Left ventricle myocardium inferior (tissue), 1 donor: ENCODE measurements around the gene NCOA7. TPM values are rescaled to one million over a fixed set of nuclear protein-coding genes. Genes with fewer than 3 reads are reported as not detected.

Experiments used
- DNase-seq: peaks from one replicate; pipeline ENCODE4 v3.0.0-alpha.2; 2020
- H3K27ac ChIP-seq: fragments of 200-600 bp; replicated peaks from 2 replicates; pipeline ENCODE4 v1.8.0; 2021
- H3K27me3 ChIP-seq: fragments of 200-600 bp; 2 replicates; pipeline ENCODE4 v1.8.0; 2021; ENCODE audit warnings: low read depth
- H3K36me3 ChIP-seq: fragments of 200-600 bp; 2 replicates; pipeline ENCODE4 v1.8.0; 2021
- H3K4me1 ChIP-seq: fragments of 200-600 bp; 2 replicates; pipeline ENCODE4 v1.8.0; 2021
- H3K4me3 ChIP-seq: fragments of 200-600 bp; 2 replicates; pipeline ENCODE4 v1.8.0; 2021; ENCODE audit warnings: mild to moderate bottlenecking, moderate library complexity
- H3K9me3 ChIP-seq: fragments of 200-600 bp; replicated peaks from 2 replicates; pipeline ENCODE4 v1.8.0; 2021
- intact Hi-C: fragments of 100-400 bp; cut with micrococcal nuclease; formaldehyde crosslinking; loops from one replicate; pipeline ENCODE4 v1.11.0; 2022
- total RNA-seq: library from RNA; stranded (reverse); fragmentation: NEBNext Ultra II Directional; extraction: Animal tissue kit (Norgen Biotek cat#: 25700); gene quantifications from one replicate; pipeline ENCODE4 v1.2.1, GENCODE V29; 2021
- TF ChIP-seq, protein P1 (sequence below): fragments of 200-600 bp; IDR thresholded peaks from 2 replicates; pipeline ENCODE4 v1.8.0; 2021; ENCODE audit warnings: antibody characterized with exemption, mild to moderate bottlenecking, borderline replicate concordance
- donor health status: DM: no; HTN: yes; CAD: no; lungs with severe emphysema.

Gene NCOA7
- total RNA-seq, 1 donor from 2014 or later = 10.3 TPM

DNA sequence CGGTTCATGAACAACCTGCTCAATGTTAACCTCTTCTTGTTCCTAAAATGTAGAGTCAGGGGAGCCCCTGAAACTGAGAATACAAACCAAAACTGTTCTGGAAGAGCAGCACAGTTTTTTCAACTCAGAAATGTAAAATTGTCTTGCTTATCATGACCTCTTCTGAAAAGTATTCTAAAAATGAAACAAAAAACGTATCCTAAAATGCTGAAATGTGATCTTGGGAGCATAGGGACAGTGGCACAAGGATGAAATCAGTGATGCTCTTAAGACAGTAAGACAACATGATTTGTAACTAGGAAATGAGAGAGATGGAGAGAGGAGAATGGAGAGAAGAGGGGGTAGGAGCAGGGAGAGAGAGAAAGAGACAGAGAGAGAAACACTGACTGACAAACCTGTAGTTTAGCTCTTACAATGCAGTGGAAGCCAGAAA lies 27.5 kb downstream of the NCOA7 start:
- Histone ChIP-seq H3K4me1 (peaks cover 92% of the 10 kb centered on the region), H3K4me3 (peak overlapping the region; percentile 28), H3K27ac (peak overlapping the region; percentile 73), H3K36me3 (peaks cover 9% of the 10 kb centered on the region), H3K27me3 (no peaks in the 10 kb centered on the region), H3K9me3 (no peaks in the 10 kb centered on the region)
- DNase-seq = no peak
- TF ChIP-seq, protein P1, sequence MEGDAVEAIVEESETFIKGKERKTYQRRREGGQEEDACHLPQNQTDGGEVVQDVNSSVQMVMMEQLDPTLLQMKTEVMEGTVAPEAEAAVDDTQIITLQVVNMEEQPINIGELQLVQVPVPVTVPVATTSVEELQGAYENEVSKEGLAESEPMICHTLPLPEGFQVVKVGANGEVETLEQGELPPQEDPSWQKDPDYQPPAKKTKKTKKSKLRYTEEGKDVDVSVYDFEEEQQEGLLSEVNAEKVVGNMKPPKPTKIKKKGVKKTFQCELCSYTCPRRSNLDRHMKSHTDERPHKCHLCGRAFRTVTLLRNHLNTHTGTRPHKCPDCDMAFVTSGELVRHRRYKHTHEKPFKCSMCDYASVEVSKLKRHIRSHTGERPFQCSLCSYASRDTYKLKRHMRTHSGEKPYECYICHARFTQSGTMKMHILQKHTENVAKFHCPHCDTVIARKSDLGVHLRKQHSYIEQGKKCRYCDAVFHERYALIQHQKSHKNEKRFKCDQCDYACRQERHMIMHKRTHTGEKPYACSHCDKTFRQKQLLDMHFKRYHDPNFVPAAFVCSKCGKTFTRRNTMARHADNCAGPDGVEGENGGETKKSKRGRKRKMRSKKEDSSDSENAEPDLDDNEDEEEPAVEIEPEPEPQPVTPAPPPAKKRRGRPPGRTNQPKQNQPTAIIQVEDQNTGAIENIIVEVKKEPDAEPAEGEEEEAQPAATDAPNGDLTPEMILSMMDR = no peak
- intact Hi-C loops = no loop called here

DNA sequence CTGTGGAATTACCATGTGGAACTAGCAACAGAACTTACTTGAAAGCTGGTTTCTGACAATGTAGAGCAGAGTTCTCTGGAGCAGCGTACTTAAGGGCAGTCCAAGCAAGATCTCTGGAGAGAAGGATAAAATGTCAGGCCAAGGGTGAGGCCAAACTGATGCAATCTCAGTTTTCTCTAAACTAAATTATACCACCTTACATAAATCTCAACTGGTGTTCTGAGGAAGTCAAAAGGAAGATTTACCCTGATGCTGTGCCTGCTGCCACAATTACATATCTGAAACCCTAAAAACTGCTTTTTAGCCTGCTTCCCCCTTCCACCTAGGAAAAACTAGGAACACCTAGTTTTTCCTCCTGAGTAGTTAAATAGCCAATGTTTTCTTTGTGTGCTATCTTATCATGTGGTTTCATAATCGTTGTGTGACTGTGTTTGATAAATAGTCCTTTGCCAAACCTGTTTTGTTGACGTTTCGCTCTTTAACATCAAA lies 28.1 kb downstream of the NCOA7 start:
- intact Hi-C loops = no loop called here
- Histone ChIP-seq H3K36me3 (peaks cover 9% of the 10 kb centered on the region), H3K4me1 (peaks cover 87% of the 10 kb centered on the region), H3K27ac (peak overlapping the region; percentile 73), H3K27me3 (no peaks in the 10 kb centered on the region), H3K9me3 (no peaks in the 10 kb centered on the region), H3K4me3 (peak overlapping the region; percentile 28)
- DNase-seq = no peak
- TF ChIP-seq, protein P1 = no peak

DNA sequence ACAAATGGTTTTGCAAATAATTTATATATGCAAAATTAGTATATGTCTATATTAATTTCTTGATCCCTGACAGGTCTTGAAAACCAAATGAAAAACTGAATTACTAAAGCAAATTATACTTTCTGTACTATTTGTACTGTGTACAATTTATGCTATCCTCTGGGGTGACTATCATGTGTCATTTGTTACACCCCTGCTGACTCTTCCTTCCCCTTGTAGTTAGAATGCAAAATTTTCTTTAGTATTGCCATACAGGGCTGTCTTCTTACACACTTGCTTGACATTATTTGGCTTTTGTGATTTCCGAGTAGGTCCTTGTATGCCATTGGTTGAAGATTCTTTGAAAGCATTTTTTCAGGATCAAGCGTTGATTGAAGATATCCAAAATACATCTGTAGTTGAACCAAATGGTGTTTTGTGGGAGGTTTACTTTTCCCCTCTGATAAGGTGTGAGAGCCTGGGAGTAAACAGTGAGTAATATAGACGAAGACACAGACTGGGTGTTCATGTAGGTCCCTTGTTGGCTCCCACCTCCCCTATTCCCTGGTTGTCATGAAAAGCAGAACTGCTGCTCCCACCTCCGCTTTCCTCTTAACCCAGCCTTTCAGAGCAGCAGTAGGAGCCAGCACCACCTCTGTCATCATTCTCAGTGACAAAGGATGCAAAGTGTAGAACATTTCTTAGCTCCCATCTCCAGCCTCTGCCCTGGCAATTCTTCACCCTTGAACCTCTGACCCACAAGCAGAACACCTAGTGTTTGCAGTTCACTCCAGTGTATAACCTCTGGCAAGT lies 29.0 kb downstream of the NCOA7 start:
- TF ChIP-seq, protein P1 = no peak
- Histone ChIP-seq H3K36me3 (peaks cover 9% of the 10 kb centered on the region), H3K4me1 (peaks cover 78% of the 10 kb centered on the region), H3K4me3 (no peak overlapping the region), H3K27ac (peak overlapping the region; percentile 73), H3K9me3 (no peaks in the 10 kb centered on the region), H3K27me3 (no peaks in the 10 kb centered on the region)
- intact Hi-C loops = no loop called here
- DNase-seq = no peak

DNA sequence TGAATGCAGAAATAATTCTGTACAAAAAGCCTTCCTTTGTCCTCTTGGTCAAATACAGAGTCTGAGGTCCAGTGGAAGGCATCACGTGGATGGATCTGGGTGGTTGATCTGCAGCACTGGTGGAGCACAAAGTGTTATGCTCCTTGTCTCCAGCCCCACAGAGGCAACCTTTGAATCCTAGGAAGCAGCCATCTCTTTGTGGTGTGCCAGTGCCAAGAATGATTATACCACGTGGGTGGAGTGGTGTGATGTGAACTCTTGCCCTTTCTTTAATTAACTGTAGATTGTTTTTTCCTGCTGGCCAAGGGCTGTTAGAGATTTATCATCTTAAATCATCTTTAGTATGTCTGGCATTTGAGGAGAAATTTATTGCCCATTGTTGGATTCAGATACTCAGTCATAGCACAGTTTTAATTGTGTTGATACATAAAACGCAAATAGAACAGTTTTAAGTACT lies 31.1 kb downstream of the NCOA7 start:
- no peaks in the 10 kb centered on the region for H3K9me3 ChIP-seq
- no peak overlapping the region for H3K4me3 ChIP-seq
- no peaks in the 10 kb centered on the region for H3K27me3 ChIP-seq
- peaks cover 9% of the 10 kb centered on the region for H3K36me3 ChIP-seq
- TF ChIP-seq, protein P1 = no peak
- H3K4me1 ChIP-seq = peaks cover 65% of the 10 kb centered on the region
- DNase-seq = no peak
- peak overlapping the region; percentile 42 for H3K27ac ChIP-seq
- intact Hi-C loops = no loop called here

DNA sequence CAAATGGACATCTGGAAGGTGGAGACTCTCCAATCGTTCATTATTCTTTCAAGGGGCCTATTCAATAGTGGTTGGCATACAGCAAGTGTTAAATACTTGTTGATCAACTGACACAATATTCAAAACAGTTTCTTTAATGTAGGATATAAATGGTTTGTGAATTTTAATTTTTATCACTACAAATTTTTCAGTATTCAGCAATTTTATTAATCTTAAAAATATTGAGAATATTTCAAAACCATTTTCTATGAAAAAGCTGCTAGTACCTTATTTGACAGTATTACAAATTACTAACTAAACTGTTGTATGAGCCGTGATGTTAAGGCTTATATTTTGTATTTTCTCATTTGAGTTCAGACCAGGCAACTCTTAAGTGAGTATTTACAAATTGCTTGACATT lies 32.4 kb downstream of the NCOA7 start:
- Histone ChIP-seq H3K4me1 (peaks cover 58% of the 10 kb centered on the region), H3K4me3 (no peak overlapping the region), H3K27me3 (no peaks in the 10 kb centered on the region), H3K27ac (no peak overlapping the region), H3K36me3 (peaks cover 9% of the 10 kb centered on the region), H3K9me3 (no peaks in the 10 kb centered on the region)
- DNase-seq = no peak
- intact Hi-C loops = no loop called here
- TF ChIP-seq, protein P1 = no peak
